ENCODE results near the gene SGK1.

Gene SGK1

GRCh38 chr6:134132494-134133141, 185.3 kb downstream of the SGK1 start:
- no peak for DNase-seq

DNA sequence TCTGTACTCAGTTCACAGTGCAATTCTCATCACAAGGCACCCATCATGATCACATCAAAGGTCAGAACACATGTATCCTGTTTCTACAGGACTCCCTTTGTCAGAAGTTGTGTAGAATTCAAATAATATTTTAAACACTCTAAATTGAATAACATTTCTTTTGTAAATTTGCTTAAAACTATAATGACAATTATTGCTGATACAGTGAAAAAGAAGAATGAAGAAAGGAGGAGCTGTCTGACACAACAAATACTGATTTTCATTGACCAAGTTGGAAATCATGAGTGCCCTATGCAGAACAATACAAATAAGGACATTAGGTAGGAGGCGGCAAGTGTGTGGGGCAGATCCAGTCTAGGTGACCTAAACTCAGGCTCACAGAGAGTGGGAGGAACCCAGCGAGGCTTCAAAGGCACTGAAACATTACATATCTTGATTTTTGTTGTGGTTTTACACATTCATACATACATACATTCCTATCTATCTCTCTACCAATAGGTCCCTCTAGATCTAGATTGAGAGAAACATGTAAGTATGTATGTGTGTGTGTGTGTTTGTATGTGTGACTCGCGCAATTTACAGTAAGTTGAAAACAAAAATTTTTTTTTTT, 186.3 kb downstream of the SGK1 start:
- DNase-seq, result no peak

DNA sequence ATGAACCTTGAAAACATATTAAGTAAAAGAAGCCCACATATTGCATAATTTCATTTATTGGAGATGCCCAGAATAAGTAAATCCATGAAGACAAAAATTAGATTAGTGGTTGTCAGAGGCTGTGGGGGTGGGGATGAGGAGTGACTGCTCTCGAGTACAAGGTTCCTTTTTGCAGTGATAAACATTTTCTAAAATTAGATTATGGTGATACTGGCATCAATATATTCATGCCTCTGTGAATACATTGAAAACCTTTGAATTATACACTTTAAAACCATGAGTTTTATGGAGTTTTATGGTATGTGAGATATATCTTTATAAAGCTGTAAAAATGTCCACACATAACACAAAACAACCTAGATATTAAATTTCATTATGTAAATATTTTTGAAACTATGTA, 189.8 kb downstream of the SGK1 start:
- no peak for DNase-seq

DNA sequence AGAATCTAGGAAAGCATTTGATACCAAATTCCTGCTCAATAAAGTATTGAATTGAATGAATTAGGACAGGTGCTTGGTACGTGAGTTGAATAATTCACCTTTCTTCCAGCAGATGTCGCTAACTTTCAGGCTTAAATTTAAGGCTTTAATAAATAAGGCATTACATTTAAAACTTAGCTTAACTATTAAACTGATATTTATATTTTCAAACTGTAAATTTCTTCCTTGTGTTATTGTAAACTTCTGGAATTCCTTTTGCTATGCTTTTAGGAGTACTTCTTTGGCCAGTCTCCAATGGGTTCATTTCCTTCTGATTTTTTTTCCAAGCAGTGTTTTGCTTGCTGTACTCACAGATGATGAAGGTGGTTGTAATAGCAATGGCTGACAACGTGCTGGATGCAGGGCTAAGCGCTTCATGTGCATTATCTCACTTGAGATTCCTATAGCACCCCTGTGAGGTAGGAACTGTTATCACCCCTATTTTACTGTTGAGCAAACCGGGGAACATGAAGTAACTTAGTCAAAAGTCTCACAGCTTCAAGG, 194.2 kb downstream of the SGK1 start:
- DNase-seq, result no peak

DNA sequence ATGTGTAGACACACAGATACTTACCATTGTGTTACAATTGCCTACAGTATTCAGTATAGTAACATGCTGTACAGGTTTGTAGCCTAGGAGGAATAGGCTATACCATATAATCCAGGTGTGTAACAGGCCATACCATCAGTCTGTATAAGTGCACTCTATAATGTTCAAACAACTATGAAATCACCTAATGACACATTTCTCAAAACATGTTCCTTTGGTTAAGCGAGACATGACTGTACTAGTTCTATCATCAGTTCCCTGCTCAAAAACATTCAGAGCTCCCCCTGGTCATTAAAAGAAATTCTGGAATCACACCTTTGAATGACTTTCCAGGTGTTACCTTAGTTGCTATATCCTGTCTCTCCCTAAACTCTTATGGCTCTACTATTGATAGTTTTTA, 195.1 kb downstream of the SGK1 start:
- DNase-seq, result no peak

- no peak for DNase-seq
Measured at GRCh38 chr6:134119486-134119885, 198.4 kb downstream of the SGK1 start.
